Activated T-cell treated with anti-CD3 and anti-CD28 coated beads, Interleukin-2, amount 50 U/mL, for 48 hours (primary cell): ENCODE data around the gene LMBR1.
A peak's percentile ranks its signal among the peaks of the same experiment; 100 is the strongest.
"Not testable (repeated sequence)": the region's sequence is repeated elsewhere in the genome, so short reads cannot be mapped to it uniquely, and the experiment has no call there.

Source experiments
- DNase-seq, 2 experiments: peaks; one replicate each; pipeline ENCODE4 v3.0.0-alpha.2; 2020

LMBR1 gene

DNA sequence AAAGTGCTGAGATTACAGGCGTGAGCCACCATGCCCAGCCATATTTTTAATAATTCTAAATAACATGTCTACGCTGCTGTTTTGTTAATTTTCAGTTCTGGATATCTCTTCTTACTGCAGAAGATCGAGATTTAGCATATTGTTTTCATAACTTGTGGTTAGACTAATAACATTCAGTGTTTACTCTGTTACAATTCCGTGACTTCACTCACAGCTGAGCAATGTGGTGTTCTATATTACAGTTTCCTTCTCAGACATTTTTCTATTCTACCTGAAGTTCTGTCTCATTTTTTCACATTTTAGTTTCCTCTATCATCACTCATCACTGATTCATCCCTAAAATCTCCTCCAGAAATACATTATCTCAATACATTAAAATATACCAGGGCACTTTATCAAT, 241.5 kb downstream of the LMBR1 start:
- DNase-seq = no peak

DNA sequence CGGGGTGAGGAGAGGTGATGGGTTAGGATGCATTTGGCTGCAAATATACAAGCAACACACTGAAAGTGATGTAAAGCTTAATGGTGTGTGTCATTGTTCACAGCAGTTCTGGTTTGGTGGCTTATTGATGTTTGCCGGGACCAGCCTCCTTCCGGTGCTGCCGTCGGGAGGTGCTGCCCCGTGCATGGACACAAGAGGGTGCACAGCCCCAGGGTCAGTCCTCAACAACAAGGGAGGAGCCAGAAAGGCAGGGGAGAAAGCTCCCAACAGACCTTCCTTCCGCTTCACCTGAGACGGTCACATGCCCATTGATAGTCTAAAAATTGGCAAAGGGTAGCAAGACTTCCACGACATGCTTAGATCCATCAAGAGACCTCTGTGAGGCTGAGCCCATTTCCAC, 242.9 kb downstream of the LMBR1 start:
- DNase-seq = no peak

DNA sequence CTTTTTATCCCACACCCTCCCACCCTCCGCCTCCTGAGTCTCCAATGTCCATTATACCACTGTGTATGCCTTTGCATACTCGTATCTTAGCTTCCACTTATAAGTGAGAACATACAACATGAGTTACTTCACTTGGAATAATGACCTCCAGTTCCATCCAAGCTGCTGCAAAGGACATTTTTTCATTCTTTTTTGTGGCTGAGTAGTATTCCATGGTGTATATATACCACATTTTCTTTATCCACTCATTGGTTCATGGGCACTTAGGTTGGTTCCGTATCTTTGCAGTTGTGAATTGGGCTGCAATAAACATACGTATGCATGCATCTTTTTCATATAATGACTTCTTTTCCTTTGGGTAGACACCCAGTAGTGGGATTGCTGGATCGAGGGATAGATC, 245.7 kb downstream of the LMBR1 start:
- DNase-seq = not testable (repeated sequence)

DNA sequence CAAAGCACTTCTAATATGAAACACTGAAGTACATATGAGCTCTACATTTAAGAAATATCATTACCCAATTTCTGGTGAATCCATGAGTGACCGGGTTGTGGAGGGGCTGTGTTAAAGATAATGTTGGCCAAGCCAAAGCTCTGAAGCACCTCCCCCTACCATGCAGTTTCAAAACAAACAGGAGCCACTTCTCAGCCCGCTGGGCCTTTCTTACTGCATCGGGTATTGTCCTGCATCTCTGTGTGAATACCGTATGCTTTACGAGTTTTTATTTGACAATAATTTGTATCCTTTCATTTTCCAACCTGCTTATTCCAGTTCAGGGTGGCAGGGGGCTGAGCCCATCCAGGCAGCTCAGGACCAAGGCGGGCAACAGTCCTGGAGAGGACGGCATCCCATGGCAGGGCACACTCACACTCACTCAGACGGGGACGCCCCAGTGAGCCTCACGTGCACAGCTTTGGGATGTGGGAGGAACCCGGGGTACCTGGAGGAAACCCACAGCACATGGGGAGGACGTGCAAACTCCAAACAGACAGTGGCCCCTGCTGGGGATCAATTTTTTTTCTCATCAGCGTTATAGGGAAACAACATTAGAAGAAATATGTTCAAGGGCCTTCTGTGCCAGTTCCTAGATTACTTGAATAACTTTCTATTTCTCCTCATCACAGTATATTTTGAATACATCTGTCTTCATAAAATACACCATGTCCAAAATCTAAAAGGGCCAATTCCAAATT, 250.5 kb downstream of the LMBR1 start:
- DNase-seq = no peak

DNA sequence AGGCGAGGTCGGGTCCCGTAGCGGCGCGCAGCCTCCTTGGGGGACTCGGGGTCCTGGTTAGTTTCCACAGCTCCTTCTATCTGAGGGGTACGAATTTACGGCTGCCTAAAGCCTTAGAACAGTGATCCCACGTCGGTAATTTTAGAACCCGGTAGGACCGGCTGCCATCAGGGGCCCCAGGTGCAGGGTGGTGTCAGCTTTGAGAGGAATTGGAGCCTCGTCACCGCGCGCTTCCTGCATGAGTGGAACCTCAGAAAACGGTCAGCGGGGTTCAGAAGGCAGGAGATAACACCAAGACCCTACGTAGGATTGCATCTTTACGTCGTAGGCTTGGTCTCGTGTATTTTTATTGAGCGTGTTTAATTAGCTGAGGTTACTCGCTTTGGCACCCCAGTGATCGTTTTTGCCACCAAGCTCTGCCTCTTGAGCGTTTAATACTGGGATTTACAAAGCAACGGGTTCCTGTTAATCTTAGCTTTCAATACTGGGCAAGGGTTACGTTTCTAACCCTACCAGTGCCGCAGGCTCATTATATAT, 252.0 kb downstream of the LMBR1 start:
- peak in 1 of 2 experiments; percentile 71 for DNase-seq

DNA sequence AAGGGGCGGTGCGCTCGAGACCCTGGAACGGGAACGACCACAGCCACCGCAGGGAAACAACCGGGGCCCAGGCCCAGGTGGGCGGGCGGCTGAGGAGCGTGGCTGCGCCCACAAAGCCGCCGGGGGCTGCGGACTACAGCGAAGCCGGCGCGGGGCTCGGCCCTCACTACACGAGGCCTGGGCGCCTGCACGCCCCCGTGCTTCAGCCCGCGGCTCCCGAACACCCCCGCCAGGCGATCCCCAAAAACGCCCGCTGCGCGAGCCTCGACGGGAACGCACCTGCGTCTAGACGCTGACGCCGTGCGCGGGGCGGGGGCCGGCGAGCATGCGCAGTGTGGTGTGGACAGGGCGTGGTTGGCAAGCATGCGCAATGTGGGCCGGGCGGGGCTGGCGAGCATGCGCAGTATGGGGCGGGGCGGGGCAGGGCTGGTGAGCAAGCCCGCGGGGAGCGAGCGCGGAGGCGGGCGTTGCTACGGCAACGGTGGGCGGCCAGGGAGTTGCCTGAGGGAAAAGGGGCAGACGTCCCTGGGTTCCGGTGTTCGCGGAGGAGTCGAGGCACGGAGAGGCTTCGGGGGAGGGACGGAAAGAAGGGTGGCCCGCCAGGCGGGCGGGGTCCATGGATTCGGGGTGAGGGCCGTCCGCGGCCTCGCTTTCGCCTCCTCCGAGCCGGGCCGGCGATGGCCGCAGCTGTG, 252.6 kb downstream of the LMBR1 start, which contains the start of gene RNF32:
Gene RNF32, plus strand, starts transcription at position 518 of the 692 bp plus-strand sequence. CDS start 3,104 bp downstream, outside the sequence.
- peak; percentile 98 for DNase-seq

DNA sequence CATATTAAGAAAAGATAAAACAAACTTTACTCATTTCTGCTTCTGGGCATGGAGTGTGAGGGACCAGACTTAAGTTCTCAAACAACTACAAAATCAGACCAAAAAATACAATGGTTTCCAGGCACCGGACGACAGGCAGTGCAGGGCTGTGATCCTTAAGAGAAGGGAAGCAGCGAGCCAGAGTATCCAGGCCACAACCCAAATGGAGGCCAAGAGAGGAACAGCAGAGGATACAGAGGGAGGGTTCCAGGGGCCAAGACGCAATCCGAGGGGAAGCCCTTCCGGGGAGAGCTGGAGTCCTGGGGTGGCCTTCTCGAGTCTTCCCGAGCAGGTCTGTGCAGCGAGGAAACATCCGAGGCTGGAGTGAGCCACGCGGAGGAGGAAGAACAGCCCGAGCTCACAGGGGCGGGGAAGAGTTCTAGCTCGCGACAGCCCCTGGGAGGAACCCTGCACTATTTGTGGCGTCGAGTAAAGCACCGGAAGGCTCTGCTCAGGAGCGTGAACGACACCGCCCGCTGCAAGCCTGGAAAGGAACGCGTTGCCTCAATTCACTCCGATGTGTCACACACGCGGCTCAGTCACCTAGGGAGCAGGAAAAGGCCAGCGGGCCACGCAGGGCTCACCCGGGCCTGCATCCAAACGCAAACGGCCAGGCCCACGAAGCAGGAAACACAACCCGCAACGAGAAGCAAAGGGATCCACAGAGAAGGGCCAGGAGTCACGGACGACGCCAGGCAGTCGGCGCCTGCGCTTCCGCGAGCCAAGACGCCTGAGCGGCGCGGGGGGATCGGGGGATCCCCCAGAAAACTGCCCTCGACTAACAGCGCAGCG, 253.3 kb downstream of the LMBR1 start:
- DNase-seq = no peak

DNA sequence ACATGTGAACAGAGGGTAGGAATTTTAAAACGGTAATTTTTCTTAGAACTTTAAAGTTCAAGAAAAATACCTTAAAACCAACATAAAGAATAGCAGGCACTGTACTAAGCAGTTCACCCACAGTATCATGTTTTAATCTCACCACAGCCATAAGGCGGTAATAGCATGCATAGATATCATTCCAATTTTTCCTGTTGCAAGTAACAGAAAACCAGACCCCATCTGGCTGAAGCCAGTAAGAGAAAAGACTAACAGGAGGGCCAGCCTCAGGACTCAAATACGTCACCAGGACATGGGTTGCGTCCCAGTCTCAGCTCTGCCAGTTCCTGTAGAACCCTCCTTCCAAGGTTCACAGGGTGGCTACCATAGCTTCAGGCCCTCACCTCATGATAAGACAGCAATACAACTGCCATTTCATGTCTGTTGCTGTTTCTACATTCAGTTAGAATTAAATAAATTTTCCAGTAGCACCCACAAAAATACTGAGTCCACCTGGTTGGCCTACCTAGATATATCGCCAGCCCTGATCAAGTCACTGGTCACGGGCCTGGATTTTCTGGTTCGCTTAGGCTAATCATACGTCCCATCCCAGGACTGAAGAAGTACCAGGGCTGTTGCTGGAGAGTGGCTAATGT, 254.4 kb downstream of the LMBR1 start:
- no peak for DNase-seq

DNA sequence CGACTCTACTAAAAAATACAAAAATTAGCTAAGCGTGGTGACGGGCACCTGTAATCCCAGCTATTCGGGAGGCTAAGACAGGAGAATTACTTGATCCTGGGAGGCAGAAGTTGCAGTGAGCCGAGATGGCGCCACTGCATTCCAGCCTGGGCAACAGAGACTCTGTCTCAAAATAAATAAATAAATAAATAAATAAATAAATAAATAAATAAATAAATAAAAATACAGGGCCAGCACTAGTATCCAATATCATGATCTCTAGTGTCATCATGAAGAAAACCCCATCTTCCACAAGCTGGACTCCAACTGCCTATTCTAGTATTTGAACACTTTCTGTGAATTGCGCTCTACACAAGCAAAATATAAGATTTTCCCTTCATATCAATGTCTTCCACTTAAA, 255.9 kb downstream of the LMBR1 start:
- not testable (repeated sequence) for DNase-seq

DNA sequence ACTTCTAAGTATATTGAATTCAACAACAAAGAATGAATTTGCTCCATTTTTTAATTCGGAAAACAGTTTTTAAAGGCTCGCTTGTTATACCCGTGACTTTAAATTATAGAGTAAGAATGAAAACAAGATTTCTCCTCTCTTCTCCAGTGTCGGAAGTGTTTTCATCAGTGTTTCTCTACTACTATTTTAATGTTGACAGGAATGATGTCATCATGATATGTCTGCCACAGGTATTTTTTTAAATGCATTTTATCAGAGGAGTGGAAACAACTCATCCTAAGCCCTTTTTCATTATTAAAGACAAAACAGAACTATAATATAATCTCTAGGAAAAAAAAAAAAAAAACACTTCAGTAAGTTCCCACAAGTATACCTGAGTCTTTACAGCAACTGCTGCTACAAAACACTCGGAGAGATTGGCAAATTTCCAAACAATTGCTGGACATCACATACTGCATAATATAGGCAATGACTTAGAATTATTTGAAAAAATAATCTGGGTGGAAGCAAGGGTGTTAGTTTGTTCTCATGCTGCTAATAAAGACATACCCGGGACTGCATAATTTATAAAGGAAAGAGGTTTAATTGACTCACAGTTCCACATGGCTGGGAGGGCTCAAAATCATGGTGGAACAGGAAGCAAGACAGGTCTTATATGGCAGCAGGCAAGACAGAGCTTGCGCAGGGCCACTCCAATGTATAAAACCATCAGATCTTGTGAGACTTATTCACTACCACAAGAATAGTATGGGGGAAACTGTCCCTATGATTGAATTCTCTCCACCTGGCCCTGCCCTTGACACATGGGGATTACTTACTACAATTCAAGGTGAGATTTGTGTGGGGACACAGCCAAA, 257.2 kb downstream of the LMBR1 start:
- no peak for DNase-seq

DNA sequence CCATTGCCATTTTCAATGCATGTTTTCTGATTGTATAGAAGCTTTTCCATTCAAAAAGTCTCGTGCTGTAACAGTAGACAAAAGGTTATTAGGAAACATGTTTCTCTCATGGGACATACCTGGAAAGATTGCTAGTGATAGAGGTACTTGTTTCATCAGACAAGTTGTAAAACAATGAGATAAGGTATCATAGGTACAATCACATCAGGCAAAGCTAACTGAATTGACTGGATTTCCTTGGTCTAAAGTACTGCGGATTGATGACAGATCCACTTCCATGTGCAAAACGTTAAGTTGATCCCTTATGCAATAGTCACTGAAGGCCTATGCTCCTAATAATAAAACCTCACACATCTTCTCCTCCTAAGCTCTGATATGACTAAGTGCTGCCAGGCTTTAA, 258.9 kb downstream of the LMBR1 start:
- no peak for DNase-seq

DNA sequence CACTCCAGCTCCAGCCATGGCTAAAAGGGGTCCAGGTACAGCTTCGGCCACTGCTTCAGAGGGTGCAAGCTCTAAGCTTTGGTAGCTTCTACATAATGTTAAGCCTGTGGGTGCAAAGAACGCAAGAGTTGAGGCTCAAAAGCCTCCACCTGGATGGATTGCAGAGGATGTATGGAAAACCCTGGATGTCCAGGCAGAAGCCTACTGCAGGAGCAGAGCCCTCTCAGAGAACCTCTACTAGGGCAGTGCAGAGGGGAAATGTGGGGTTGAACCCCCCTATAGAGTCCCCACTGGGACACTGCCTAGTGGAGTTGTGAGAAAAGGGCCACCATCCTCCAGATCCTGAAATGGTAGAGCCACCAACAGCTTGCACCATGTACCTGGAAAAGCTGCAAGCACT, 263.1 kb downstream of the LMBR1 start:
- no peak for DNase-seq

DNA sequence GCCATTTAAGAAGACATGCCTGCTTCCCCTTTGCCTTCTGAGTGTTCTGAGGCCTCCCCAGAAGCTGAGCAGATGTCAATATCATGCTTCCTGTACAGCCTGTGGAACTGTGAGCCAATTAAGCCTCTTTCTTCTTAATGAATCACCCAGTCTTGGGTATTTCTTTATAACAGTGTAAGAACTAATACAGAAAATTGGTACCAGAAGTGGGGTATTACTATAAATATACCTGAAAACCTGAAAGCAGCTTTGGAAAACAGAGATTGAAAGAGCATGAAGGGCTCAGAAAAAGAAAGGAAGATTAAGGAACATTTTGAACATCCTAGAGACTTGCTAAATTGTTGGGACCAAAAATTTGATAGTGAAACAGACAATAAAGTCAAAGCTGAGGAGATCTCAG, 264.4 kb downstream of the LMBR1 start:
- DNase-seq = no peak
